ENCODE data around the gene YJU2.

- no peak for TF ChIP-seq CTCF (IDR thresholded peaks at IDR 0.05)
- no peak for TF ChIP-seq POLR2AphosphoS5 (IDR thresholded peaks at IDR 0.05)
- TF ChIP-seq POLR2A (IDR thresholded peaks at IDR 0.05) = no peak
Measured at GRCh38 chr19:4229179-4229931, 17.5 kb upstream of the YJU2 start, which contains the start of gene EBI3.

All from transverse colon (tissue), 4 donors.